HUES6 (cell line): ENCODE measurements around the gene CYP26B1.

ENCODE experiments used
- H3K27ac ChIP-seq: 2 replicates; pipeline ENCODE4 v1.7.0; 2013; ENCODE audit warnings: low read depth, mild to moderate bottlenecking, low read length, inconsistent platforms
- H3K27me3 ChIP-seq: 2 replicates; pipeline ENCODE4 v1.6.1; 2013; ENCODE audit warnings: low read length; ENCODE audit not compliant: control insufficient read depth, insufficient read depth
- H3K36me3 ChIP-seq: 2 replicates; pipeline ENCODE4 v1.6.1; 2013; ENCODE audit warnings: low read length; ENCODE audit not compliant: control insufficient read depth, insufficient read depth
- H3K4me1 ChIP-seq: 2 replicates; pipeline ENCODE4 v1.6.1; 2013; ENCODE audit warnings: low read length; ENCODE audit not compliant: control insufficient read depth, insufficient read depth
- H3K4me3 ChIP-seq: 2 replicates; pipeline ENCODE4 v1.5.1; 2013; ENCODE audit warnings: low read depth, low read length
- H3K9ac ChIP-seq: one replicate; pipeline ENCODE4 v1.6.1; 2013; ENCODE audit warnings: mild to moderate bottlenecking, low read length
- H3K9me3 ChIP-seq: 2 replicates; pipeline ENCODE4 v1.6.1; 2013; ENCODE audit warnings: low read depth, low read length; ENCODE audit not compliant: control insufficient read depth, insufficient read depth

CYP26B1 gene

DNA sequence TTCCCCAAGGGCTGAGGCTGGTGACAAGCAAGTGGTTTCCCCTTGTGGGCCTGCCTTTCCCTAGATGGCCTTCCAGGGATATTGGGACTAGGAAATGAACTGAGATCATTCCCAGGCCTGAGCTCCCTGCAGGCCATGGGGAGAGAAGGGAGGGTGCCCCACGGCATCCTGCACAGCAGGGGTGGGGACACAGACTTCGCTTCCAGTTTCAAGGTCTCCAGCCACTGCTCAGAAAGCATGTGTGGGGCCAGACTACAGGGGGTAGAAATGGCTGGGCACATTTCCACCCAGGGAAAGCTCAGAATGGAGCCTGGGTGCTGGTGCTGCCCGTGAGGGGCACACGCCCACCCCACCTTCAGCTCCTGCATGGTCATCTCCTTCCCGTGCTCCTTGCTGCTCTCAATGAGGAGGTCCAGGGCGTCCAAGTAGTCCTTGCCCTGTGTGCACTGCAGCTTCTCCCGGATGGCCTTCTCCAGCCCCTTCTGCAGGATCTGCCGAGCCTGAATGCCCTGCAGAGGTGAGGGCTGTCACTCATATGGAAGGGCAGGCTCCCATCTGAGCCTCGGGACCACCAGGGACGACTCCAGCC, 13.2 kb downstream of the CYP26B1 start:
- H3K9me3 ChIP-seq, result no peaks in the 10 kb centered on the region
- no peak overlapping the region for H3K9ac ChIP-seq
- no peak overlapping the region for H3K4me3 ChIP-seq
- peaks cover 29% of the 10 kb centered on the region for H3K27me3 ChIP-seq
- peaks cover 30% of the 10 kb centered on the region for H3K4me1 ChIP-seq
- no peaks in the 10 kb centered on the region for H3K36me3 ChIP-seq
- H3K27ac ChIP-seq, result no peak overlapping the region

DNA sequence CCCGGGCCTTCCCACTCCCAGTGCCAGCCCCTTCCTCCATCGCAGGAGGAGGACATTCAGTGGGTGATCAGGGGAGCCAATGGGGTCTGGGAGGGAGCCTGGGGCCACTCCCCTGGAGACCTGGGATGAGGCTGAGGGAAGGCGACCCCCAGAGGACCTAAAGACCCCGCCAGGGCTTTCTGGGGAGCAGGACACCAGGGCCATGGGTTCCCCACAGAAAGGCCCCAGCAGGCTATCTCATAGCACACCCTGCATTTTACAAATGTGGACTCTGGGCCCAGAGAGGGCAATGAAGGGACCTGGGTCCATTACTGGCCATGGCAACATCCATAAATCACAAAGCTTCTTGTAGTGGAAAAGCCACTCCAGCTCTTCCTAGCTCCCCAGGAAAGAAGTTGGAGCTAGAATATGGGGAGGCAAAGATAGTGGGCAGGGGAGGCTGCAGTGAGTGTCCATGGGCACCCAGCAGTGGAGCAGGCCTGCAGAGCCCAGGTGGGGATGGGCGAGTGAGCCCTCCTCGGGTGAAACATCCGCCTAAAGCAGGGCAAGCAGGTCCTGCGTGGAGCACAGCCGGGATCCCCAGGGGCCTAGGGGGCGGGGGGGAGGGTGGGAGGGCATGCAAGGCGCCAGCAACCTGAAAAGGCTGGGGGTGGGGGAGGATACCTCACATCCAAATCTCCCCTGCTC, 13.8 kb downstream of the CYP26B1 start:
- Histone ChIP-seq H3K9ac (no peak overlapping the region), H3K27ac (no peak overlapping the region), H3K36me3 (no peaks in the 10 kb centered on the region), H3K4me3 (no peak overlapping the region), H3K9me3 (no peaks in the 10 kb centered on the region), H3K4me1 (peaks cover 33% of the 10 kb centered on the region), H3K27me3 (peaks cover 22% of the 10 kb centered on the region)

DNA sequence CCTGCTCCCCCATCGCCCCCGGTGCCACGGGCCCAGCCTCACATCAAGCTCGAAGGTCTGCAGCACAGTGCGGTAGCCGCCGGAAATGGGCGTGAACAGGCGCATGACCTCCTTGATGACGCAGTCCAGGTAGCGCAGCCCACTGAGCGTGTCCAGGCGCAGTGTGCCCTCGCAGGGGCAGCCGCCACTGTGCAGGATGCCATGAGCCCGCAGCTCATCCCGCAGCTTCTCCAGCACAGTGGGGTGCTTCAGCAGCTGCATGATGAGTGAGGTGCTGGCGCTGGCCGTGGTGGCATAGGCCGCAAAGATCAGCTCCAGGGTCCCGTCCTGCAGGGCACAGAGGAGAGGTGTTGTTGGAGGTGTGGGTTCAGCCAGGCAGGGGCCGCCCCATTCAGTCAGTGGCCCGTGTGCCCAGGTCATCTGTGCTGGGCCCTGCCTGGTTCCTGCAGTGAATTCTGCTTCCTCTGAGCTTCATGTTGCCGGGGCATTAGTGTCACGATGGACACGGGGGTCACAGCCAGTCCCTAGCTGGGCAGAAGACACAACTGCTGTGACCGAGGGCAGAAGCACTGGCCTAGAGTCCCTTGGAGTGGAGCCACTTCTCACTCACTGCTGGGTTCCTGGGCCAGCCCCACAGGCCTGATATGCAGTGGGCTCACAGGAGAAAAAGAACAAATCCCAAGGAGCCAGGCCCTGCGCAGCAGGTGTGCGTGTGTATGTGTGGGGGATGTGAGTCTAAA, 14.5 kb downstream of the CYP26B1 start:
- Histone ChIP-seq H3K27me3 (peaks cover 18% of the 10 kb centered on the region), H3K27ac (no peak overlapping the region), H3K36me3 (no peaks in the 10 kb centered on the region), H3K9me3 (no peaks in the 10 kb centered on the region), H3K4me3 (no peak overlapping the region), H3K4me1 (peaks cover 33% of the 10 kb centered on the region), H3K9ac (no peak overlapping the region)

DNA sequence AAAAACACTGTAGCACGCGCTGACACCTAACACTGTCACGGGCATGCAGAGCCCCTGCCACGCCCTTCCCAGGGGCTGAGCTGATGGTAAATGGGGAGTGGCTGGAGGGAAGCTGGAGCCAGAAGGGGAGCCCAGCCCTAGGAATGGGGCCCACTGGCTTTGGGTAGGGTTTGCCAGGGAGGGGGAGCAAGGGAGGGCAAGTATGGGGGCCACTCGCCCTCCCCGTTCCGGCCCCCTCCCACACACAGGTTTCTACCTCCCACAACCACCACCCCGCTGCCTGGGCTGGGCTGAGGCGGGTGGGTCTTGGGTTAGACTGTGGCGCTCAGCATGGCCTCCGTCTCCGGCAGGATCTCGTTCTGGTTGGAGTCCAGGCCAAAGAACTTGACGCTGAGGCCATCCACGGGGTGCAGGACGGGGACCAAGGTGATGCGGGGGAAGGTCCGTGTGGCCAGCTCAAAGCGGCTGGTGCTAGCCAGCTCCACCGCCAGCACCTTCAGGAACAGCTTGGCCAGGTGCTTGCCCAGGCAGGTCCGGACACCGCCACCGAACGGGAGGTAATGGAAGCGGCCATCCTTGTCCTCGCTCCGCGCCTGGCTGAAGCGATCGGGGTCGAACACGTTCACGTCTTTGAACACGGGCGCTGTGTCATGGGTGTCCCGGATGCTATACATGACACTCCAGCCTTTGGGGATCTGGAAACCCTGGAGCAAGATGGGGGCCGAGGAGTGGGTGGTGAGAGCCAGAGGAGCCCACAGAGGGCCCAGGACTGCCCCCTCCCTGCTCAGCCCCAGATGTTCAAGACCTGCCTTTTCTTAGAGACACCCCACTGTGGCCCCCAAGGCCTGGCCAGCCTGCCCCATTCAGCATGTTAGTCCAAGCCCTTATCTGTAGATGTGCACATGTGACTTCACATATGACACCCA, 15.5 kb downstream of the CYP26B1 start:
- Histone ChIP-seq H3K4me3 (no peak overlapping the region), H3K27me3 (peaks cover 13% of the 10 kb centered on the region; the same call in 1 of the 2 replicates), H3K9me3 (no peaks in the 10 kb centered on the region), H3K36me3 (no peaks in the 10 kb centered on the region), H3K4me1 (peaks cover 31% of the 10 kb centered on the region), H3K27ac (no peak overlapping the region), H3K9ac (no peak overlapping the region)

DNA sequence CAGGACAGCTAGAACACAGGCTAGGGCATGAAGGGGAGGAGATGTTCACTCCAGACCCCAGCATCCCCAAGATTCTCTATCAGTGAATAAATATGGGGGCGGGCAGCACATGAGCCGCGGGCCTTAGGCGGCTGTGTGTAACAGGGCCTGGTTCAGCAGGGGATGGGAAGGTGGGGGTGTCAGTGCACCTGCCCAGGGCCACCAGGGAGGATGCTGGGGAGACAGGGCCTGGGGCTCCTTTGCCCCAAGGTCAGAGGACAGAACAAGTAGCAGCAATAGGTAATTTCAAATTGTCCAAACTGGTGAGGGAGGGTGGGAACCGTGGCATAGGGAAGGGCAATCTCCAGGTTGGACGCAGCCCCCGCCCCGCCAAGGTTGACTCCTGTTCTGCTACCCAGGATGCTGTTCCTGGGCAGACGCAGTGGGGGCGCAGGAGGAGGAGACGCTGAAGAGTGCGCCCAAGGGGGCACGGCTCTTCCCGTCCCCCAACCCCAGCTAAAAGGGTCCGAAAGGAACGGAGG, 16.2 kb downstream of the CYP26B1 start:
- no peaks in the 10 kb centered on the region for H3K36me3 ChIP-seq
- peaks cover 13% of the 10 kb centered on the region; the same call in 1 of the 2 replicates for H3K27me3 ChIP-seq
- no peak overlapping the region for H3K27ac ChIP-seq
- H3K9ac ChIP-seq, result no peak overlapping the region
- peaks cover 31% of the 10 kb centered on the region for H3K4me1 ChIP-seq
- no peaks in the 10 kb centered on the region for H3K9me3 ChIP-seq
- H3K4me3 ChIP-seq, result no peak overlapping the region

DNA sequence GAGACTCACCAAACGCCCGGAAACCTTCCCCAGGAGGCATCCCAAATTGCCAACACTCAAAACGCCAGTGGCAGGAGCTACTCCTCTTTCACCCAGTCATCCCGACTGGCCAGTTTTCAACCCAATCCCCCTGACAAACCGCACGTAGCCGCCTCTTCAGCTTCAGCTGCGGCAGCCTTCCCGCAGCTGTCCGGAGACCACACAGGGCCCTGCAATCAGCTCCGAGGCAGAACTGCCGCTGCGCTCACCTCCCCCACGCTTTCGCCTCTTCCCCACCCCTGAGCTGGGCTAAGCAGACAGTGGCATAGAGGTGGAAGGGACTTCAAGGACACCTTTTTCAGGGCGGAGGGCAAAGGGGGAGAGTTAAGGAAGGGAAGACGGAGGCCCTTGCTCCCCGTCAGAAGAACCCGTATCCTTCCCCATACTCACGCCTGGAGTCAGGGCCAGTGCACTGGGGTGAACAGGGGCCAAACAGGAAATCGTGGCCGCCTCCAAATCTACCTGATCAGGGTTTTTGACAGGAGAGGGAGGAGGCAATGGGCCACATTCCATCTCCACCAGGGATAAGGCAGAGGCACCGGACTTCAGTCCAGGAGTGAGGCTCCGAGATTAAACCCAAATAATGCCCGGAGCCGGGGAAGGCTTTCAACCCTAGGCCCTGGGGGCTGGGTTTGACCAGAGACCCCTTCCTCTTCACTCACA, 16.9 kb downstream of the CYP26B1 start:
- Histone ChIP-seq H3K27me3 (peaks cover 13% of the 10 kb centered on the region; the same call in 1 of the 2 replicates), H3K36me3 (no peaks in the 10 kb centered on the region), H3K27ac (no peak overlapping the region), H3K4me3 (no peak overlapping the region), H3K9me3 (no peaks in the 10 kb centered on the region), H3K9ac (no peak overlapping the region), H3K4me1 (peaks cover 31% of the 10 kb centered on the region)

DNA sequence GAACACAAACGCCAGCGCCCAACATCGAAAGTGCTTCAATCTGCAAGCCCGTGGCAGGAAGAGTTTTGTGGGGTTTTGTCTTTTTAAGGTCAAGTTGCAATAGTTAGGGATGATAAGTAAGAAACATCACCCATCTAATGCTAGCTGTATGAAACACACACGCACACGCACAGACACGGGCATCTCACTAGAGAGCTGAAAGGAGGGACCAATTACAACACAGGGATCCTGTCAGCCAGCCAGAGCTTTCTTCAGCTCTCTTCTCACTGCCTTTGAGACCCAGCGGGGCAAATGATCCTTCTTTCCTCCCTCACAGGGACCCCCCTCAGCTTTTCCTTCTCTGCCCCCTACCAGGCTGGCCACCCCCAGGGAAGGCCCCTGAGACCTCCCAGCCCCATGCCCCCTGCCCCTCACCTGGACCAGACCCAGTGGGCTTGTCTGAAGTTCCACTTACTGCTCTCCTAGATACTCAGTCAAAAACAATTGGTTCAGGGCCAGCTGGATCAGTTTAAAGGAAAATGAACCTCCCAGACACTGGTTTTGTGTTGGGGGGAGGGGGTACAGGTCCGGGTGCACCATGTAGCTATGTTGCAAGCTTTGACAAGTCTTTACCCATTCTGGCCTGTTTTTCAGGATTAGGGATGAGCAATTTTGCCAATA, 17.9 kb downstream of the CYP26B1 start:
- Histone ChIP-seq H3K27ac (no peak overlapping the region), H3K9ac (no peak overlapping the region), H3K9me3 (no peaks in the 10 kb centered on the region), H3K36me3 (no peaks in the 10 kb centered on the region), H3K4me1 (peaks cover 31% of the 10 kb centered on the region), H3K27me3 (peaks cover 13% of the 10 kb centered on the region; the same call in 1 of the 2 replicates), H3K4me3 (no peak overlapping the region)

DNA sequence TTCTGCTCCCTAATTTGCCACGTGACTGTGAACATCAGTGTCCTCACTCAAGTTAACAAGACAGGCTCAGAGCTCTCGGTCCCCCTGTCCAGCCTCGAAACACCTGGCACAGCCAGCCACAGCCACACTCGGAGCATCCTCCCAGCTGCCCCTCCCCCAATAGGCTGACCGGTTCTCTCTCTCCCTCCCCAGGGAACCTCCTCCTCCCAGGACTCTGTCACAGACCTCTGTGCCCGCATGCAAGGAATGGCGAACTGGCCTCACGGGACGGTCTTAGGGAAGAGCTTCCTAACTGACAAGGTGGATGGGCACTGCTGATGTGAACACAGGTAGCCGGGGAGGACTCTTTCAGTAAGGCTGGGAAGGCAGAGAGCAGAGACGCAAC, 18.8 kb downstream of the CYP26B1 start:
- Histone ChIP-seq H3K4me3 (no peak overlapping the region), H3K27ac (no peak overlapping the region), H3K36me3 (no peaks in the 10 kb centered on the region), H3K4me1 (peaks cover 31% of the 10 kb centered on the region), H3K9ac (no peak overlapping the region), H3K9me3 (no peaks in the 10 kb centered on the region), H3K27me3 (peaks cover 13% of the 10 kb centered on the region; the same call in 1 of the 2 replicates)

DNA sequence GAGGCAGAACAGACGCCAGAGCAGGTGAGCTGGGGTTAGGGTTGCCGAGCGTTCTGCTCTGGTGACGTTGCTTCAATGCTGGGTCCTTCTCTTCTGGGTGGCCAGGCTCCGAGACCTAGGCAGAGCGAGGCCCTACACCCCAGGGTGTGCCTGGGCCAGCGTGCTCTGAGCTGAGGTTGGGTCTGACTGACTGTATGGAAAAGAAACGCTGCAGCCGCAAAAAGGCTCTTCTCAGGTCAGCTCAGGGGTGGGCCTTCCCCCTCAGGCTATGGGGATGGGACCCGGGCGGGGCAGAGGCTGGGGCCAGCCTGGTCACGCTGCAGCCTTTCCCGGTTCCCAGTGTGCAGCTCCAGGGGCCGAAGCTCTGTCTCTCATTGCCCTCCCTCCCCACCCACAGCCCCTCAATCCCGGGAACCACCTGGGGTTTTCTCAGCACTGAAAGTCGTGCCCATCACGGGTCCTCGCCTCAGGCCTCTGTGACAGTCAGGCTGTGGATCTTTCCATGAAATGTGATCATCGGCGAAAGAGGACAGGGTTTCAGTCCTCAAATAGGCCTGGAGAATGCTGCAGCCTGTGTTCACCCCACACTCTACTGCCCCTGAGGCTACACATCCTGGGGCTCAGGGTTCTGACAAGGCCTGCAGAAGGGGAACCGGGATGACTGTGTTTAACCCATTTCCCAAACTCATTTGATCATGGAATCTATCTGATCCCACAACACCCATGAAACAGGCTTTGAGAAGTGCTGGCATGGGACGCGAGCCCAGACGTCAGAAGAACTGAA, 19.4 kb downstream of the CYP26B1 start:
- Histone ChIP-seq H3K9me3 (no peaks in the 10 kb centered on the region), H3K36me3 (no peaks in the 10 kb centered on the region), H3K9ac (no peak overlapping the region), H3K4me3 (no peak overlapping the region), H3K27ac (no peak overlapping the region), H3K4me1 (peaks cover 31% of the 10 kb centered on the region), H3K27me3 (peaks cover 13% of the 10 kb centered on the region; the same call in 1 of the 2 replicates)
